K562 (cell line): ENCODE data around the gene PUM2. TPM values are rescaled to one million over a fixed set of nuclear protein-coding genes. Genes with fewer than 3 reads are reported as not detected.

Experiments
- BRF1 ChIP-seq: IDR thresholded peaks from 3 replicates; pipeline ENCODE4 v1.6.1; 2011; ENCODE audit warnings: borderline replicate concordance, mild to moderate bottlenecking; ENCODE audit not compliant: insufficient read length; ENCODE audit errors: extremely low read depth
- CBFA2T2 ChIP-seq: fragments of 450-650 bp; conservative IDR thresholded peaks from 2 replicates; pipeline ENCODE4 v1.6.1; 2017; ENCODE audit warnings: mild to moderate bottlenecking
- CBX2 ChIP-seq: fragments of 200-600 bp; sonication (generic); IDR thresholded peaks from one replicate; pipeline ENCODE4 v1.6.1; 2012; ENCODE audit warnings: mild to moderate bottlenecking, low read length, inconsistent platforms; ENCODE audit not compliant: insufficient read depth, poor library complexity, severe bottlenecking
- FOS ChIP-seq: IDR thresholded peaks from 3 replicates; pipeline ENCODE4 v1.6.1; 2011; ENCODE audit not compliant: insufficient read length; ENCODE audit errors: extremely low read depth
- GATA2 ChIP-seq: sonication (generic); formaldehyde crosslinking; IDR thresholded peaks from 2 replicates; pipeline ENCODE4 v1.4.0; 2020; ENCODE audit warnings: mild to moderate bottlenecking, missing genetic modification reagents
- IFI16 ChIP-seq: fragments of 250-450 bp; sonication (Bioruptor Pico); IDR thresholded peaks from 2 replicates; pipeline ENCODE4 v2.1.2; 2022; ENCODE audit warnings: mild to moderate bottlenecking, inconsistent platforms
- KDM1A ChIP-seq, 2 experiments: fragments of 450-650 bp; IDR thresholded peaks; 2 replicates each; pipeline ENCODE4 v1.6.1; 2016; ENCODE audit warnings: mild to moderate bottlenecking in 2 of 2
- KHSRP ChIP-seq: fragments of 450-650 bp; IDR thresholded peaks from 2 replicates; pipeline ENCODE4 v1.6.1; 2017
- NCOA1 ChIP-seq: fragments of 450-650 bp; IDR thresholded peaks from 2 replicates; pipeline ENCODE4 v1.6.1; 2016; ENCODE audit warnings: low read depth
- SAFB ChIP-seq: fragments of 200-400 bp; formaldehyde crosslinking; IDR thresholded peaks from 2 replicates; pipeline ENCODE4 v1.6.1; 2017; ENCODE audit warnings: low read depth, low read length, borderline replicate concordance
- SOX6 ChIP-seq: fragments of 450-650 bp; IDR thresholded peaks from 2 replicates; pipeline ENCODE4 v1.6.1; 2014; ENCODE audit warnings: mild to moderate bottlenecking
- SP1 ChIP-seq: sonication (generic); formaldehyde crosslinking; IDR thresholded peaks from 2 replicates; pipeline ENCODE4 v1.8.1; 2022; ENCODE audit warnings: mild to moderate bottlenecking, missing genetic modification reagents
- SRSF1 ChIP-seq: fragments of 200-400 bp; formaldehyde crosslinking; IDR thresholded peaks from 2 replicates; pipeline ENCODE4 v1.6.1; 2017; ENCODE audit warnings: mild to moderate bottlenecking, low read depth, low read length, moderate library complexity
- TAF1 ChIP-seq: IDR thresholded peaks from 2 replicates; pipeline ENCODE4 v1.6.1; 2011; ENCODE audit warnings: mild to moderate bottlenecking, low read length, moderate library complexity; ENCODE audit not compliant: insufficient read depth, control insufficient read depth, severe bottlenecking; ENCODE audit errors: extremely low read depth
- XRCC3 ChIP-seq: fragments of 450-650 bp; IDR thresholded peaks from 2 replicates; pipeline ENCODE4 v1.6.1; 2017; ENCODE audit warnings: mild to moderate bottlenecking, moderate library complexity
- ZNF232 ChIP-seq: sonication (generic); formaldehyde crosslinking; IDR thresholded peaks from 2 replicates; pipeline ENCODE4 v1.8.0; 2022; ENCODE audit warnings: mild to moderate bottlenecking, missing genetic modification reagents
- polyA plus RNA-seq, 8 experiments: library from polyadenylated mRNA; depleted of rRNA in 4 of 8; stranded (reverse) in 5 of 8; unstranded in 3 of 8; fragments of >200 nt; fragmentation: Nextera tagmentation in 2 of 8; fragmentation: Illumina TruSeq in 1 of 8; extraction: Ambion mirVana in 2 of 8; extraction: Trizol in 1 of 8; gene quantifications; 2 replicates each; pipeline versions ENCODE4 v1.2.1 to v1.2.3, GENCODE V29; 2011 to 2014; ENCODE audit warnings: inconsistent platforms in 1 of 8, missing spikeins in 1 of 8
- total RNA-seq, 7 experiments: library from RNA; depleted of rRNA in 6 of 7; stranded (reverse); fragments of >200 nt in 6 of 7; fragmentation: Illumina TruSeq in 2 of 7; extraction: Trizol in 2 of 7; gene quantifications; 2 replicates each; pipeline versions ENCODE4 v1.2.1 to v1.2.3, GENCODE V29; 2011 to 2021; ENCODE audit warnings: low replicate concordance in 1 of 7
- TF ChIP-seq, protein P1 (sequence below): sonication (generic); formaldehyde crosslinking; IDR thresholded peaks from 2 replicates; pipeline ENCODE4 v1.9.0; 2022; ENCODE audit warnings: mild to moderate bottlenecking, missing genetic modification reagents
- TF ChIP-seq, protein P2 (sequence below), 2 experiments: IDR thresholded peaks in 1 of 2; conservative IDR thresholded peaks in 1 of 2; 2 replicates each; pipeline ENCODE4 v1.6.1; 2016; ENCODE audit warnings: low read depth in 2 of 2, mild to moderate bottlenecking in 1 of 2, missing compliant biosample characterization in 1 of 2, missing genetic modification characterization in 1 of 2, moderate library complexity in 1 of 2
- TF ChIP-seq, protein P3 (sequence below): sonication (generic); formaldehyde crosslinking; IDR thresholded peaks from 2 replicates; pipeline ENCODE4 v1.8.1; 2023; ENCODE audit warnings: mild to moderate bottlenecking, missing genetic modification reagents
- TF ChIP-seq, protein P4 (sequence below): sonication (generic); formaldehyde crosslinking; IDR thresholded peaks from 2 replicates; pipeline ENCODE4 v1.8.1; 2023; ENCODE audit warnings: mild to moderate bottlenecking, missing genetic modification reagents, moderate library complexity

The PUM2 gene
- total and polyA plus RNA-seq, 9 of the 15 experiments (the other 6 are each of a cell fraction or from before 2014, with no cell fraction given) = 13.4 to 61.9 (median 28.3) TPM

DNA sequence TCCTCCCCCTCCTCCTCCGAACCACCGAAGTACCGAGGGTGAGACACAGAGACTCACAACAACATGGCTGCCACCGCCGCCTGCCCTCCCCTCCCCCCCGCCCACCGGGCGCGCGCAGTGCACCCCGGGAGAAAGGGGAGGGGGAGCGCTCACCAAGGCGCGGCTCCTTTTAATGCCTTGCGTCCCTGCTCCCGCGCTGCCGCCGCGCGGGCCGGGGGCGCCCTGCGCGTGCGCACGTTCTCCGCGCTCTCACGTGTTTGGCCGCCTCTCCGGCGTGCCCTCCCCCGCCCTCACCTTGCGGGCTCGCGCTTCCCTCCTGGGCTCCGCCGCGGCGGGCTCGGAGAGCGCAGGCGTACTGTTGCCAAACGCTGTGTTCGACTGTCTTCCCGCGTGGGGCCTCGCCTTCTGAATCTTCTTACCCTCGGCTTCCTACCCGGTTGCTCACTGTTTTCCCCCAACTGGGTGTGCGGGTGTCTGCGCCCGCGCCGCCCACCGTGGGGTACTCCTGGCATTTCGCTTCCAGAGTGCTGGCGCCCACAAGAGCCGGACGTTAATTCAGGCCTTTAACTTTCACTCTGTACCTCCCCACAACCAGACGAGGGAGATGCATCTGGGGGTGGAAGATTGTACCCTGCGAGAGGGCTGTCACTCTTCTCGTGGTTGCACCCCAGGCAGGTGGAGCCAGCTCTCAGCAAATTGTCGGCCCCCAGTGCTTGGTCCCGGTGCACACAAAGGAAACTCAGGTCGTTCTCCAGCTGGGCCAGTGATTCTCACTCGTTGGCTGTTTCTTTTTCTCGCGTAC is at the start of gene PUM2 (continued):
- TF ChIP-seq ZNF232 (CRISPR knock-in tag) (peak; percentile 78; the same call in 1 of the 2 replicates), SP1 (CRISPR knock-in tag) (peak; percentile 72; the same call in 1 of the 2 replicates), SAFB (0 out of 2 replicates have a peak, but pooled peaks have one; percentile 53), NCOA1 (no peak), BRF1 (no peak), TAF1 (peak; percentile 62), XRCC3 (no peak), IFI16 (CRISPR knock-in tag) (no peak), CBX2 (no peak), SOX6 (peak; percentile 55; the same call in 1 of the 2 replicates), CBFA2T2 (no peak), KDM1A (IDR thresholded peaks at IDR 0.05) (no peak), FOS (no peak), SRSF1 (no peak), GATA2 (no peak), KHSRP (no peak)
- TF ChIP-seq, protein P1, sequence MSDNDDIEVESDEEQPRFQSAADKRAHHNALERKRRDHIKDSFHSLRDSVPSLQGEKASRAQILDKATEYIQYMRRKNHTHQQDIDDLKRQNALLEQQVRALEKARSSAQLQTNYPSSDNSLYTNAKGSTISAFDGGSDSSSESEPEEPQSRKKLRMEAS (CRISPR knock-in tag) = peak; percentile 95
- TF ChIP-seq, protein P2, sequence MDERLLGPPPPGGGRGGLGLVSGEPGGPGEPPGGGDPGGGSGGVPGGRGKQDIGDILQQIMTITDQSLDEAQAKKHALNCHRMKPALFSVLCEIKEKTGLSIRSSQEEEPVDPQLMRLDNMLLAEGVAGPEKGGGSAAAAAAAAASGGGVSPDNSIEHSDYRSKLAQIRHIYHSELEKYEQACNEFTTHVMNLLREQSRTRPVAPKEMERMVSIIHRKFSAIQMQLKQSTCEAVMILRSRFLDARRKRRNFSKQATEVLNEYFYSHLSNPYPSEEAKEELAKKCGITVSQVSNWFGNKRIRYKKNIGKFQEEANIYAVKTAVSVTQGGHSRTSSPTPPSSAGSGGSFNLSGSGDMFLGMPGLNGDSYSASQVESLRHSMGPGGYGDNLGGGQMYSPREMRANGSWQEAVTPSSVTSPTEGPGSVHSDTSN (CRISPR knock-in tag; IDR thresholded peaks at IDR 0.05; ENCODE audit: low read depth) = peak; percentile 33; the same call in 1 of the 2 replicates
- TF ChIP-seq, protein P2 (tag; conservative IDR thresholded peaks at IDR 0.05; ENCODE audit: low read depth) = peak; percentile 66
- TF ChIP-seq, protein P3, sequence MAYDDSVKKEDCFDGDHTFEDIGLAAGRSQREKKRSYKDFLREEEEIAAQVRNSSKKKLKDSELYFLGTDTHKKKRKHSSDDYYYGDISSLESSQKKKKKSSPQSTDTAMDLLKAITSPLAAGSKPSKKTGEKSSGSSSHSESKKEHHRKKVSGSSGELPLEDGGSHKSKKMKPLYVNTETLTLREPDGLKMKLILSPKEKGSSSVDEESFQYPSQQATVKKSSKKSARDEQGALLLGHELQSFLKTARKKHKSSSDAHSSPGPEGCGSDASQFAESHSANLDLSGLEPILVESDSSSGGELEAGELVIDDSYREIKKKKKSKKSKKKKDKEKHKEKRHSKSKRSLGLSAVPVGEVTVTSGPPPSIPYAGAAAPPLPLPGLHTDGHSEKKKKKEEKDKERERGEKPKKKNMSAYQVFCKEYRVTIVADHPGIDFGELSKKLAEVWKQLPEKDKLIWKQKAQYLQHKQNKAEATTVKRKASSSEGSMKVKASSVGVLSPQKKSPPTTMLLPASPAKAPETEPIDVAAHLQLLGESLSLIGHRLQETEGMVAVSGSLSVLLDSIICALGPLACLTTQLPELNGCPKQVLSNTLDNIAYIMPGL (CRISPR knock-in tag) = peak; percentile 92
- TF ChIP-seq, protein P4, sequence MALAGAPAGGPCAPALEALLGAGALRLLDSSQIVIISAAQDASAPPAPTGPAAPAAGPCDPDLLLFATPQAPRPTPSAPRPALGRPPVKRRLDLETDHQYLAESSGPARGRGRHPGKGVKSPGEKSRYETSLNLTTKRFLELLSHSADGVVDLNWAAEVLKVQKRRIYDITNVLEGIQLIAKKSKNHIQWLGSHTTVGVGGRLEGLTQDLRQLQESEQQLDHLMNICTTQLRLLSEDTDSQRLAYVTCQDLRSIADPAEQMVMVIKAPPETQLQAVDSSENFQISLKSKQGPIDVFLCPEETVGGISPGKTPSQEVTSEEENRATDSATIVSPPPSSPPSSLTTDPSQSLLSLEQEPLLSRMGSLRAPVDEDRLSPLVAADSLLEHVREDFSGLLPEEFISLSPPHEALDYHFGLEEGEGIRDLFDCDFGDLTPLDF (CRISPR knock-in tag) = peak; percentile 91
